ENCODE data around the gene DACH2. TPM values are rescaled to one million over a fixed set of nuclear protein-coding genes. Genes with fewer than 3 reads are reported as not detected.
A peak's percentile ranks its signal among the peaks of the same experiment; 100 is the strongest.

Gene DACH2
- total RNA-seq, 1 experiment from 2014 or later: 1.0 TPM

- Histone ChIP-seq H2BK12ac (ENCODE audit: insufficient read length, low read depth, low read length) (no peak overlapping the region), H2AFZ (ENCODE audit: low read length) (no peak overlapping the region), H4K20me1 (ENCODE audit: control insufficient read depth, insufficient read depth, insufficient read length) (peaks cover 4% of the 10 kb centered on the region), H2BK120ac (ENCODE audit: low read depth, low read length, poor library complexity, severe bottlenecking) (no peak overlapping the region), H2BK20ac (ENCODE audit: low read depth, low read length, poor library complexity, severe bottlenecking) (no peak overlapping the region), H4K8ac (replicated peaks; ENCODE audit: insufficient read length, low read depth, low read length) (no peak overlapping the region), H2AK5ac (ENCODE audit: insufficient read length, low read length) (no peak overlapping the region), H3K4ac (ENCODE audit: low read depth, low read length) (no peak overlapping the region), H3K4me2 (ENCODE audit: insufficient read depth, insufficient read length, low read length) (no peak overlapping the region), H3K14ac (ENCODE audit: insufficient read depth, low read length) (no peak overlapping the region), H4K91ac (ENCODE audit: insufficient read length, low read depth, low read length) (no peak overlapping the region), H3K27ac (ENCODE audit: insufficient read length, low read depth, low read length) (no peak overlapping the region), H3K56ac (ENCODE audit: insufficient read length, low read depth, low read length) (no peak overlapping the region), H4K5ac (ENCODE audit: insufficient read length, low read depth, low read length) (no peak overlapping the region), H3K9me3 (ENCODE audit: control insufficient read depth, low read depth, low read length) (no peaks in the 10 kb centered on the region), H3K9ac (ENCODE audit: extremely low read depth, insufficient read length, low read length) (no peak overlapping the region), H3K79me2 (ENCODE audit: insufficient read depth, low read length) (no peaks in the 10 kb centered on the region), H2BK15ac (ENCODE audit: low read depth, low read length) (no peak overlapping the region), H3K23ac (ENCODE audit: insufficient read length, low read depth, low read length) (no peak overlapping the region), H3K27me3 (ENCODE audit: insufficient read depth, low read length) (no peaks in the 10 kb centered on the region), H3K23me2 (ENCODE audit: insufficient read length, low read depth, low read length, poor library complexity, severe bottlenecking) (no peaks in the 10 kb centered on the region), H2BK5ac (ENCODE audit: insufficient read length, low read length) (no peak overlapping the region), H3T11ph (ENCODE audit: low read length) (no peak overlapping the region), H3K18ac (ENCODE audit: insufficient read length, low read depth, low read length) (no peak overlapping the region), H3K4me1 (ENCODE audit: insufficient read depth, low read length) (no peaks in the 10 kb centered on the region), H3K79me1 (ENCODE audit: insufficient read depth, low read depth, low read length, poor library complexity, severe bottlenecking) (no peaks in the 10 kb centered on the region)
- Mint-ChIP-seq H3K4me1 (no peaks in the 10 kb centered on the region), H3K27me3 (ENCODE audit: low read depth) (no peaks in the 10 kb centered on the region; the same call in 1 of the 2 replicates), H3K4me3 (no peak overlapping the region), H3K9me3 (peaks cover 0 to 30% of the 10 kb centered on the region in 2 experiments; a peak in 3 of 5 replicates), H3K36me3 (ENCODE audit: insufficient read depth in 1 of 3, low read depth in 3 of 3) (peaks cover 0 to 1% (median 0%) of the 10 kb centered on the region in 3 experiments; a peak in 1 of 7 replicates), H3K27ac (no peak overlapping the region)
- peak; percentile 80 for TF ChIP-seq CTCF (conservative IDR thresholded peaks at IDR 0.05)
- peak; percentile 45 for DNase-seq
- WGBS (ENCODE audit: extremely low coverage, insufficient read length, low lambda C conversion rate): no CpG with 5 or more reads among the region's 3 CpGs
Measured at GRCh38 chrX:86171366-86171765, 23.1 kb downstream of the DACH2 start.
